Iris pigment epithelial cell (primary cell): ENCODE data around the gene PHKB.
"Not testable (repeated sequence)": the region's sequence is repeated elsewhere in the genome, so short reads cannot be mapped to it uniquely, and the experiment has no call there.

Experiments used
- DNase-seq: peaks from one replicate; pipeline ENCODE4 v3.0.0-alpha.2; 2011; ENCODE audit warnings: low read depth

The PHKB gene

DNA sequence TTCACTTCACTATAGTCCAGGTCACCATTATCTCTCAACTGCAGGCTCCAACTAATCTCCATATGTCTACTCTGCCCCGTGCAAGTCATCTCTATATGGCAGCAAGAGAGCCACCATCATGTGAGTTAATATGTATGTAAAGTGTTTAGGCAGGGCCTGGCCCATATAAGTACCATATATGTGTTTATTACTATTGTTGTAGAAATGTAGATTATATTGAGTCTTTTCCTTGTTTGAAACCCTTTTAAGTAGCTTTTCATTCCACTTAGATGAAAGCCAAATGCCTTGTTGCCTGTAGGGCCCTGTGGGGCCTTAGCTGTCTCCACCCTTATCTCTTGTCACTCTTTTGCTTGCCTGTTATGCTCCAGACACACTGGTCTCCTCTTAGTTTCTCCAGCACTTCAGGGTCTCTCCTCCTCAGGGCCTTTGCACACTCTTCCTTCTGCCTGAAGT, 164.0 kb downstream of the PHKB start:
- DNase-seq: no peak

DNA sequence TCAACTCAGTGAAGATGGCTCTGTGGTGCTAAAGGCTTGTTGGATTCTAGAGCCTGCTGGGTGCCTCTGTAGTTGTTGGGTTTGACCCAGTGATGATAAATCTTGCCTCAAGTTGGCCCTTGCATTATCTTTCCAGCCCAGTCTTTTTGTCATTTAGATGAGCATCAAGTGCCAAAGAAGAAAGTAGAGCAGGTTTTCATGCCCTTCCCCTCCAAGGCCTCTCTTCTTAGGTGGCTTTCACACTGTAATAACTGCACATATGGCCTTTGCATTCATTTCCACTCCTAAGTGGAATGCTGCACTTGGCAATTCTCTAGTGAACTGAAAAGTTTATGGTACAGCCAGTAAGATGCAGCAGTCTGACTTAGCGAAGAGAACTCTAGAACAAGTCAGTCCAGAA, 165.1 kb downstream of the PHKB start:
- no peak for DNase-seq

DNA sequence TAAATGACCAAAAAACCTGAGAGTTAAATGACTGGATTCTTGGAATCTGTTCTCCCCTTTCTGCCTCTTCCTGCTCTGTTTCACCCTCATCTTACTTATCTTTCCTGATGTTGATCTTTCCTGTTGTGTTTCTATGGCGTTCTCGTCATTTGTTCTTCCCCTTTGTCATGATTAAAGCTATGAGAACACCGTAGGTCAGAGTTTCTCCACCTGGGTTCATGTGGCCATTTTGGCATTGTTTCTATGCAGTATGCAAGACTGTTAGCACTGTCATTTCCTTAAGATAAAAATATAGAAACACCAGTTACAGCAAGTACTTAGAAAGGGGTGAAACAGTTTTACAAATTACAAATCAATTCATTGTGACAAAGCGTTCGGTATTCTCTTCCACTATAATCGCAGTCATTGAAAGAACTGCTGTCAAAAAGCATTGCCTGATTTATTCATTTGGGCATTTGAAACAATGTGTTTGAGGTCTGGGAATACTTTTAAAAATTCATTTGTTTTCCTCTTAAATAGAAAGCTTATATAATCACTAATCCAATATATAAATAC, 166.0 kb downstream of the PHKB start:
- DNase-seq: no peak

DNA sequence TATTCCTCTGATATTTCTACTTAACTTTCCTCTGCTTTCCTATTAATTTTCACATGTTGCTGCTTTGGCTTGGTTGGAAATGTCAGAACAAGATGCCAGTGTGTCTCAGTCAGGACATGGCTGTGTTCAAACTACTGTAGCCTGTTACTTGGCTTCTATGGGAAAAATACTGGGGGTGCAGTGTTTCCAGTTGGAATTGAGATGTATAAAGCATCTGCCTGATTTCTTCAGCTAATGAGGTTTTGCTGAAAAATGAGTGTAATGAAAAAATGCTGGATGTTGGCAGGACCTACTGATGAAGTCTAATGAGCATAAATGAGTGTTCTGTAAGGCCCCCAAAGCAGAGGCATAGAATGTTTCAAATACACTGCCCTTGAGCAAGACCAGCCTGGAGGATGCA, 166.6 kb downstream of the PHKB start:
- no peak for DNase-seq

DNA sequence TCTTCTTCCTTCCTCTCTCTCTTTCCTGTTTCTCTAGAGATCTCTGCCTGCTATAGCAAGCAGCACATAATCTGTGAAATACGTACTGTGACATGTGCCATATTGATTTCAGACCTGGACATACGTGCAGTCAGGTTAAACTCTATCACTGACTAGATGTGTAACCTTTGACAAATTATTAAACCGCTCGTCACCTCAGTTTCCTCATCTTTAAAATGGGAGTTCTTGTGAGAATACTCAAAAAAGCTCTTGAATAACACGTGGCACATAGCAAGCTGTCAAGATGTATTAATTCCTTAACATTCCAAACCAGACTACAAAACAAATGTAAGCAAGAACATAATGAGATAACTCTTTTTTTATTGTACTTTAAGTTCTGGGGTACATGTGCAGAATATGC, 170.0 kb downstream of the PHKB start:
- no peak for DNase-seq

DNA sequence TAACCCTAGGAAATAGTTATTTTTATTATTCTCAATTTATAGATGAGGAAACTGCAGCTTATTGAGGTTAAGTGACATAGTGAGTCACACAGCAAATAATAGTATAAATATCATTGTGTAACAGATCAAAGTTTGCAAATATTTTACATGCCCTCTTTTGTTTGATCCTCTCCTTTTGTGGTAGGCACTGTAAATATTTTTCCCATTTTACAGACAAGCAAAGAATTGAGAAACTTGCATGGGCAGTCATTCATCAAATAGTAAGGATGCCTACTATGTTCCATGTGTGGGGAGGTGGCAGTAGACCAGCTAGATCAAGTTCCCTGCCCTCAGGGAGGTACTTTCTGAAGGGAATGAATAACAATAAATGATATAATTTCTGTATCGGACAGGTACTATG, 173.0 kb downstream of the PHKB start:
- DNase-seq: no peak

DNA sequence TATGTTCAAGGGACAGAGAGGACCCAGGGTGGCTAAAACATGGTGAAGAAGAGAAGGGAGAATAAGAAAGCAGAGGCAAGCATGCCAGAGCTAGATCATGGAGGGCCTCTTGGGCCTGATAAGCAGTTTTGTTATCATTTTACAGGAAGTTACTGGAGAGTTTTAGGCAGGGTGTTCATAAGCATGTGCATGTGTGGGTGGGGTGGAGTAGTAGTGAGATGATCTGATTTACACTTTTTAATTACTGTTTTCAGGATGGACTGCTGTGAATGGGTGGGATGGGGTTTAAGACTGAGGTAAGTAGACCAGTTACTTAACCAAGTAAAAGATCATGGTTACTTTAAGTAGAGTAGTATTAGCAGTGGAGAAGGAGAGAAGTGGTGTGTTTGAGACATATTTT, 173.6 kb downstream of the PHKB start:
- no peak for DNase-seq

DNA sequence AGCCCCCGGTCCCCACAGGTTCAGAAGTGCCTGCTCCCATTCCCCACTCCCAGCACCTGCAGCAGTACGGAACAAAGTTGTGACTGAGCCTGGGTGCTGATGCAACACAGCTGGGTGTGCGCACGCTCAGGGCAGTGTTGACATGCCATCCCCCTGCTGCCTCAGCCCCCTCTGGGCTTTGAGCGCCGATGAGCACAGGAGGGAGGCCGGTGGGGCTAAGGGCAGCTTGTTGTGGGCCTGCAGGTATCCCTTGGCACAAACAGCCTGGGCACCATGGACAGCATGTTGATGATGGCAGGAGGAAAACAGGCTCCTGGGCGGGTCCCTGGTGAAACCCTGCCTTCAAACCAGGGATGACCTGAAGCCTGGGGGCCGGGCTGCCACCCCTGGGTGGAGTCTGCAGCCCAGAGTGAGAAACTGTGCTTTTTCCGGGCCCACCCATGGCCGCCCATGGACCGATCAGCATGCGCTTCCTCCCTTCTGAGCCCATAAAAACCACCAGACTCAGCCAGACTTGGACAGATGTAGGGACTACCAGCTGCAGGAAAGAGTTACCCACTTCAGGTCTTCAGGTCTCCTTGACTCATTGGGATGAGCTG, 175.5 kb downstream of the PHKB start:
- no peak for DNase-seq

DNA sequence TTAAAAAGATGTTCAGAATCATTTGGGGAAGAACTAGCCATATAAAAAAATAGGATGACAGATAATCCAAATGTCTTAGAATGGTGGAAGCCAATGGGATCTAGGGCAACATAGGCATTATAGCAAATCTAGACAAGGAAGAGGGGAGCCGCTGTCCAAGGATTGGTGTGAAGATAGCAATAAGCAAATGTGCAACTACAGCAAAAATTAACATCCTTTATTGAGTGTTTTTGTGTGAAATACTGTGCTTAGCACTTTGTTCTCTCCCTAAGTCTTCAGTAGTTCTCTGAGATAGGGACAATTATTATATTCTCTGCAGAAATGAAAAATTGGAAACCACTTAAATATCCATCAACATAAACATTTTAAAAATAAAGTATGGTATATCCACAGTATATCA, 177.0 kb downstream of the PHKB start:
- no peak for DNase-seq

DNA sequence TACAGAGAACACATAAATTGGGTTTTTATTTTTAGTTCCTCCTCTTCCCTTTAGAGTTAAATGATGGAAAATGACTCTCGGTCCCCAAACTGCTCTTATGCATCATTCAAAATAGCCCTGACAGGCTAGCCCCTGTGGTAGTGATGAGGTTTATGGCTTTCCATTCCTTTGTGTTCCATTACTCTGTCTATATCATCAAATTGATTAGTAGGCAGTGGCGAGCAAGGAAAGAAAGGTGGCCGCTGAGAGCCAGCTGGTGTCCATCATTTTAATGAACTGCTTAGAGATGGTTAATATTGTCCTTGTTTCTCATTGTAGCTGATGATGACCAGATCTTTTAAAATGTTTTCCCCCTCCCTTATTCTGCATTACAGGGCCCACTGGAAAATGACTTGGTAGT, 179.5 kb downstream of the PHKB start:
- DNase-seq: no peak

DNA sequence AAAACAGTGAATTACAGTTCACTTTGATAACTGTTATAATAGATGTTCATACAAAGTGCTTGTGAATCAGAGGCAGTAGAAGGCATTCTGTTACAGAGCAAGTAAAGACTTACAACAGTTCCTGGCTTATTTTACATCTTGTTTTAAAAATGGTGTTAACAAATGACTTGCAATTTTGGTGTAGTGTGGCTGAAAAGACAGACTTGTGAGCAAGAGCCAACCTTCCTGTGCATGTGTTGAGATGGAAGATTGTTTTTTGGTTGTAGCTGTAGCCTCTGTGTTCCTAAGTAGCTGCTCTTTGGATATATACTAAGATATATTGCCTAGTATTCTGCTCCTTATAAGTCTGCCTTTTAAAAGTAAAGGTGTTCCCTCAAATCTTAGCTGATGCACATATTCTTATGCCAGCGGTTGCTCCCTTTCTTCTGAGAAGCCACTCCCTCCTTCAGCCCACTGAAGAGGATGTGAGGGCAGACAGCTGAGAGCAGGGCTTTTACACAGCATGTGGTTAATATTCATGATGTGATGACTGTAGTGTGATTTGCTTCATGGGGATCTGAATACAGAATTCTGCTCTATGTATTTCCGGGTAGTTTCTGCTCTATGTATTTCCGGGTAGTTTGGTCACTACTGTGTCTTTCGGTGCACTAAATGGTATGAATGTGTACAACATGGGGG, 182.3 kb downstream of the PHKB start:
- DNase-seq: peak; percentile 22

DNA sequence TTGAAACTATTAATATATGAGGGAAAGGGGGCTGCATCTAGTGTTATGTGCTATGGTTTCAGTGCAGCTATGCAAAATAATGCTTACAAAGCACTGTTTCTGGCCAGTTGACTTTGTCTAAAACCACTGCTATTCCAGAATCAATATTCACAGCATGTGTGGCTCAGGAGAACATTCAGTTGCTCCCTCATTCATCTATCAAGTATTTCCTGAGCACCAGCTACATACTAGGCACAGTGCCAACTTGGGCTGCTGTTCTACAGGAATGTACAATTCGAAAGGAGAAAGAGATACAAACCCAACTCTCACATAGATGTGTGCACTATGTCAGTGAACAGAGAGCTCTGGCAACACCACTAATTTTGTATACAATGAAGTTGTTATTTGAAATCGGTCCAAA, 183.0 kb downstream of the PHKB start:
- DNase-seq: peak; percentile 96

DNA sequence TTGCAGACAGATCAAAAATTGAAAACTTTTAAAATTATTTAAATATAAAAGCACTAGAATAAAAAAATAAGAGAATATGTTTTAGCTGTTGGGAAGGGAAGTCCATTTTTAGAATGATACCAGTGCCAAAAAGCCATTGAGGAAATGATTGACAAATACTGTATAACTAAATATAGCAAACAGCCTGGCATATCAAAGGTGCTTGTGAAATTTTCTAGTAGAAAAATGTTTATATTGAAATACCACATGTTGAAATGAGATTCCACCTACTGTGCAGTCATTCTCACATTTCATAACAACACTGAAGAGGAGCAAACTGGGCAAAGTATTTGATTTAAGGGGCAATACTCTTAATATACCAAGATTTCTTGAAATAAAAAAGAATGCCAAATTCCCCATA, 183.5 kb downstream of the PHKB start:
- peak; percentile 62 for DNase-seq

DNA sequence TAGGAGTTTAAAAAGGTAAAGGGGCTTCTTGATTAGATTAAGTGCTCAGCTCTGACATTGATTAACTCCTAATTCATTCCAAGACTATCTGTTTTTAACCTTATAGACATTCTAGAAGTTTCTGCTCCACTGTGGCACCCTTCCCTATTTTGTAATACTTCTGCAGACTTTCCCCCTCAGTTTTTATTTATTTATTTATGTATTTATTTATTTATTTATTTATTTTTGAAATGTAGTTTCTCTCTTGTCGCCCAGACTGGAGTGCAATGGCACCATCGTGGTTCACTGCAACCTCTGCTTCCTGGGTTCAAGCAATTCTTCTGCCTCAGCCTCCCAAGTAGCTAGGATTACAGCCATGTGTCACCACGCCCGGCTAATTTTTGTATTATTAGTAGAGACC, 185.8 kb downstream of the PHKB start:
- no peak for DNase-seq

DNA sequence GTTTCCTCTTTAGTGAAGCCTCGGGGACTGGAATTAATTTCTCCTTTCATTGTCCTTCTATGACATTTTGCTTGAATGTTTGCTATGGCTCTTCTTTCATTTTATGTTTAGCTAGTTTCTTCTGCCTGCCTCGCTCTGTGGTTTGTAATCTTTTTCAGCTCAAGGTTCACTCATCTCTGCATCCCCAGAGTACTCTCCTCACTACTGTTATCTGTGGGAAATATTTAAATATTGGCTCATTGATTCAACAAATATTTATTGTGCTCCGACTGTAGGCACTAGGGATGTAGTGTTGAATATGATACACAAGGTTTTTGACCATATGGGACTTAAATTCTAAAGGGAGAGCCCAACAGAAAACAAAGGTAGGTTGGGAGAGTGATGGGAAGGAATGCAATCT, 195.9 kb downstream of the PHKB start:
- no peak for DNase-seq

DNA sequence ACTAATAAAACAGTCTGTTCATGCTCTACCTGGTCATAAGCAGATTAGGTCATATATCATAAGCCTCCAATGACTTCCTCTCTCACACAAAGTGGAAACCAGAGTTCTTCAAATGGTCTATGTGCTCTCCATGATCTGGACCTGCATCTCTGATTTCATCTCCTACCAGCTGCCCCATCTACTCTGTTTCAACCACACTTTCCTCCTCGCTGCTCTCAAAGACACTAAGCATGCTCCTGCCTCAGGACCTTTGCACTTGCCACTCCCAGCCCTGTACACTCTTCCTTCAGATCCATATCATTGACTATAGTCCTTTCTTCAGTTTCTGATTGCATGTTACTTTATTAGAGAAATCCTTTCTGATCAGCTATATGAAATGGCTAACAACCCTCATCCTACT, 196.8 kb downstream of the PHKB start:
- no peak for DNase-seq

DNA sequence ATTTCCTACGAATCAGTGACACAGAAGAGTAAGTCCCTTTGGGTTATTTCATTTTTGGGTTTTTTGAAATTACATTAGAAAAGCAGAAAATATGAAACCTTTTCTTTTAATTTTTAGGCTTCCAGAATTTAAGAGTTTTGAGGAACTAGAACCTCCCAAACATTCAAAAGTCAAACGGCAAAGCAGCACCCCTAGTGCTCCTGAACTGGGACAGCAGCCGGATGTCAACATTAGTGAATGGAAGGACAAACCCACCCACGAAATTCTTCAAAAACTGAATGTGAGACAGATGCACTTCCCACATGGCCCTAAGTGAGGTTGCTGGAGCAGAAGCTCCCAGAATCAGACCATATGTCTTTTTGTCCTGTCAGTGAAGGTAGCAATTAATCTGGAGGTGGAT, 199.4 kb downstream of the PHKB start:
- no peak for DNase-seq

DNA sequence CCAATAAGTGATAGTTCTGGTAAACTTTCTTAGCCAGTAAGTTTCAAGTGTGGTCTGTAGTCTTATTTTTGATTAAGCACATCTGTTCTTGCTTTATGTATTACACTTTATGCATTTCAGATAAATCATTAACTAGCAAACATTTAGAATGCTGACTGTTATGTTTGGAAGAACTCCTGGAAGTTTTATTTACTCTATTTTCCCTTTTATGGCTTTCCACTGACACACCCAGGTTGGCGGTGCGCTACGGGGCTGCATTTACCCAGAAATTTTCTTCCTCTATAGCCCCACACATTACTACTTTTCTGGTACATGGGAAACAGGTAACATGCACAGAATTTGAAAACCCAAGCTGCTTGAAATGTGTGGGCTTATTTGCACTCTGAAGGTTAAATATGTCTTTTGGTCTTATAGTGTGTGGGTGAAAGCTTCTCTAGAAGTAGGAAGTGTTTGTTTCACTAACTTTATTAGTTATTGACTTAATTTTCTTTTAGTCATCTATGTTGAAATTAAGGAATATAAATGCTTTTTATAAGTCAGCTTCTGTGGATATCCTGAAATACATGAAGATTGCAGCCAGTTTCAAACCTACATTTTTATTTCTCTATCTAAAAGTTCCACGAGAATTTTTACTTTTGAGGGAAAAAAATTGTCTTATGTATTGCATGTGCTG, 203.7 kb downstream of the PHKB start:
- DNase-seq: no peak

DNA sequence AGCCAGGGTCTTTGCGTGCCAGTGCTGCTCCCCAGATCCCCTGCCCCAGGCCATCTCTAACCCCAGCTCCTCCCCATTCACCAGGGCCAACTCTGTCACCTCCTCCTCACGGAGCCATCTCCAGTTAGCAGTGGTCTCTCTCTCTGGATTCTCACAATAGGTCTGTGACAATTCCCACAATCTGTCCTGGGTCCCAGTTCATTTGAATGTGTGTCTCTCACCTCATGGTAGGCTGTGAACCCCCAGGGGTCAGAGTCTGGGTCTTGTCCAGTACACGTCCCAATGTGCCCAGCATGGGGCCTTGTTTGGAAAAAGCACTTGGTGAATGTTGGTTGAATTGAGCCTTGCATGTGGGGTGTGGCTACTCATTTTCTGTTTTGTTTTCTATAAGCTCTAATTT, 205.3 kb downstream of the PHKB start:
- DNase-seq: no peak

DNA sequence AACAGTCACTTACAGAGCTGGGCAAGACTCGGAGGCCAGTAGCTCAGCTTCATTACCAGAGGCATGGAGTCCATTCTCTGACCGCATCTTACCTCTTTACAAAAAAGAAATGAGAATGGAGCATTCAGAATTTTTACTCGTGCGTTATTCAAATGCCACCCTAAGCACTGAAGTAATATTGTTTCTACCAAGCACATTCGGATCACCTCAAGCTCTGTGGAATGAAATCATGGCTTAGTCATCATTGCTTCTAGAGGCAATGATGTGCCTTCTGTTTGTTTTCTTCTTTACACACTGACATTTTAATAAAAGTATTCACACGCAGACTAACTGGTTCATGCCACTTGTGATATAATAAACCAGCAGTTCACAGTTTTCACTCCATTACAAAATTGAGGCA, 206.8 kb downstream of the PHKB start:
- peak; percentile 39 for DNase-seq

DNA sequence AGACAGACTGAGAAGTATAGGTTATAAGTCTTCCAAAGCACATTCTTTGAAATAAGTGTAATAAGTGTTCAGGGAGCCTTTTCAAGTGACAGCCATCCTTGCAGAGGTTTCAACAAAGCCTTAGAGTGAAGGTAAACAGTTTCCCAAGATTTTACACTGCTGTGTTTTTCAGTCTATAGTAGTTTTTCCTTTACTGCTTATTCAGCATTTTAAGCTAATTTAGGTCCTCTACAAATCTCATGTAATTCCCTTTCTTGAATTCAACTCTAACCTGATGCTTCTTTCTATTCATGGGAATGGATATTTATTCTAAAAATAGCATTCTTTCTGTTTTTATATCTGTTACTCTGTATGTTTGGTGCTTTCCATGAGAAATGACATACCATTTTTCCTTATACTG, 211.3 kb downstream of the PHKB start:
- DNase-seq: no peak

DNA sequence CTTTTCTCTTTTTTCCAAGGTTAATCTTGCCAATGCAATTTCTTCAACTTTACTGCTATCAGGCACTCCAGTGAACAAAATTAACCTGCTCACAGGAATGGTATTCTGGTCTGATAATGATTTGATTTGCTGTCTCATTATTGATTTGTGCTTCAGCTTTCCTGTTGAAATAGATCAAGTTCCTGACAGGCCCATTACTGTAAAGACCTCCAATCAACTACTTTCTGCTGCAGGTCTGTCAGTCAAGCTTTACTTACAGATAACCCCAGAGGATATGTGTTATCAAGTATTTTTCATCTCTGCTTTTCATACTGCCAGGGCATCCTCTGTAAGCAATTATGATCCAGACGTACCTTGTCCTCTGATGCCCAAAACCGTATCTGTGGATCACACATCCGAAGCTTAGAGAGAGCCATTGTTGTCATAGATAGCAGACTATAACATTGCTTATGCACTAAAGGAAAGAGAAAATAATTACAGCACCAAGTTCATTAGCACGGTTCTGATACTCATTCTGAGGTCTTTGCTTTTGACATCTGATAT, 215.6 kb downstream of the PHKB start:
- DNase-seq: no peak

DNA sequence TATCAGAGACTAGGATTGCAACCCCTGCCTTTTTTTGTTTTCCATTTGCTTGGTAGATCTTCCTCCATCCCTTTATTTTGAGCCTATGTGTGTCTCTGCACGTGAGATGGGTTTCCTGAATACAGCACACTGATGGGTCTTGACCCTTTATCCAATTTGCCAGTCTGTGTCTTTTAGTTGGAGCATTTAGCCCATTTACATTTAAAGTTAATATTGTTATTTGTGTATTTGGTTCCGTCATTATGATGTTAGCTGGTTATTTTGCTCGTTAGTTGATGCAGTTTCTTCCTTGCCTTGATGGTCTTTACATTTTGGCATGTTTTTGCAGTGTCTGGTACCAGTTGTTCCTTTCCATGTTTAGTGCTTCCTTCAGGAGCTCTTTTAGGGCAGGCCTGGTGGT, 220.4 kb downstream of the PHKB start:
- DNase-seq: not testable (repeated sequence)
